SK-N-SH treated with all-trans-retinoic acid at 6 μM for 48 hours (cell line): ENCODE results near the gene OSBPL3.

Experiments used
- ATAC-seq: fragments of 200-7000 bp; cut with Tn5 transposase; 3 replicates; pipeline ENCODE4 v1.9.1; 2020; ENCODE audit warnings: mild to moderate bottlenecking, moderate library complexity
- ARNTL ChIP-seq: fragments of 450-650 bp; formaldehyde crosslinking; IDR thresholded peaks from 2 replicates; pipeline ENCODE4 v1.5.0; 2020; ENCODE audit warnings: low read depth, mild to moderate bottlenecking, moderate library complexity, borderline replicate concordance
- BACH2 ChIP-seq: fragments of 250-450 bp; sonication (Bioruptor Pico); IDR thresholded peaks from 2 replicates; pipeline ENCODE4 v1.9.0; 2021; ENCODE audit warnings: mild to moderate bottlenecking, borderline replicate concordance
- ESRRG ChIP-seq: fragments of 250-450 bp; sonication (Bioruptor Pico); IDR thresholded peaks from 2 replicates; pipeline ENCODE4 v1.6.1; 2021; ENCODE audit warnings: mild to moderate bottlenecking
- GLIS3 ChIP-seq: fragments of 250-450 bp; sonication (Bioruptor Pico); IDR thresholded peaks from 2 replicates; pipeline ENCODE4 v1.5.0; 2020; ENCODE audit warnings: mild to moderate bottlenecking, moderate library complexity
- ISL1 ChIP-seq: fragments of 250-450 bp; sonication (Bioruptor Pico); IDR thresholded peaks from 2 replicates; pipeline ENCODE4 v2.1.2; 2022; ENCODE audit warnings: mild to moderate bottlenecking, moderate library complexity
- OSR1 ChIP-seq: fragments of 250-450 bp; sonication (Bioruptor Pico); IDR thresholded peaks from 2 replicates; pipeline ENCODE4 v1.8.0; 2022; ENCODE audit warnings: moderate library complexity, mild to moderate bottlenecking, inconsistent platforms
- RARB ChIP-seq: fragments of 250-450 bp; sonication (Bioruptor Pico); IDR thresholded peaks from 2 replicates; pipeline ENCODE4 v1.8.0; 2021; ENCODE audit warnings: mild to moderate bottlenecking, moderate library complexity
- SNAI2 ChIP-seq: fragments of 250-450 bp; sonication (Bioruptor Pico); IDR thresholded peaks from 2 replicates; pipeline ENCODE4 v1.5.0; 2020; ENCODE audit warnings: mild to moderate bottlenecking, moderate library complexity
- TCF4 ChIP-seq: fragments of 250-450 bp; sonication (Bioruptor Pico); IDR thresholded peaks from 2 replicates; pipeline ENCODE4 v1.8.0; 2021; ENCODE audit warnings: mild to moderate bottlenecking, moderate library complexity, borderline replicate concordance
- TOX ChIP-seq: fragments of 250-450 bp; sonication (Bioruptor Pico); IDR thresholded peaks from 2 replicates; pipeline ENCODE4 v1.8.0; 2021; ENCODE audit warnings: mild to moderate bottlenecking, moderate library complexity, borderline replicate concordance
- ZC3H10 ChIP-seq: fragments of 250-450 bp; sonication (Bioruptor Pico); IDR thresholded peaks from 2 replicates; pipeline ENCODE4 v1.5.1; 2021; ENCODE audit warnings: mild to moderate bottlenecking, moderate library complexity
- ZFP3 ChIP-seq: fragments of 250-450 bp; sonication (Bioruptor Pico); IDR thresholded peaks from 2 replicates; pipeline ENCODE4 v1.5.0; 2020; ENCODE audit warnings: mild to moderate bottlenecking, moderate library complexity
- ZFP30 ChIP-seq: fragments of 450-650 bp; formaldehyde crosslinking; IDR thresholded peaks from 2 replicates; pipeline ENCODE4 v1.5.0; 2022; ENCODE audit warnings: mild to moderate bottlenecking, moderate library complexity
- ZNF565 ChIP-seq: fragments of 450-650 bp; formaldehyde crosslinking; conservative IDR thresholded peaks from 2 replicates; pipeline ENCODE4 v1.5.0; 2020; ENCODE audit warnings: low read depth, mild to moderate bottlenecking, moderate library complexity
- ZNF70 ChIP-seq: fragments of 450-650 bp; formaldehyde crosslinking; IDR thresholded peaks from 2 replicates; pipeline ENCODE4 v1.5.0; 2020; ENCODE audit warnings: mild to moderate bottlenecking, moderate library complexity
- ZNF8 ChIP-seq: fragments of 450-650 bp; formaldehyde crosslinking; IDR thresholded peaks from 2 replicates; pipeline ENCODE4 v1.5.0; 2020; ENCODE audit warnings: mild to moderate bottlenecking, moderate library complexity
- TF ChIP-seq, protein P1 (sequence below): fragments of 250-450 bp; sonication (Bioruptor Pico); IDR thresholded peaks from 2 replicates; pipeline ENCODE4 v1.5.0; 2020; ENCODE audit warnings: mild to moderate bottlenecking, moderate library complexity
- TF ChIP-seq, protein P2 (sequence below): fragments of 250-450 bp; sonication (Bioruptor Pico); IDR thresholded peaks from 2 replicates; pipeline ENCODE4 v1.5.1; 2020; ENCODE audit warnings: low read depth, mild to moderate bottlenecking, moderate library complexity
- TF ChIP-seq, protein P3 (sequence below): fragments of 250-450 bp; sonication (Bioruptor Pico); IDR thresholded peaks from 2 replicates; pipeline ENCODE4 v1.8.0; 2020; ENCODE audit warnings: mild to moderate bottlenecking, moderate library complexity, borderline replicate concordance
- TF ChIP-seq, protein P4 (sequence below): fragments of 250-450 bp; sonication (Bioruptor Pico); IDR thresholded peaks from 2 replicates; pipeline ENCODE4 v1.5.1; 2021; ENCODE audit warnings: mild to moderate bottlenecking, moderate library complexity
- TF ChIP-seq, protein P5 (sequence below): fragments of 250-450 bp; sonication (Bioruptor Pico); IDR thresholded peaks from 2 replicates; pipeline ENCODE4 v1.8.0; 2021; ENCODE audit warnings: low read depth, mild to moderate bottlenecking, moderate library complexity, borderline replicate concordance

OSBPL3 gene

DNA sequence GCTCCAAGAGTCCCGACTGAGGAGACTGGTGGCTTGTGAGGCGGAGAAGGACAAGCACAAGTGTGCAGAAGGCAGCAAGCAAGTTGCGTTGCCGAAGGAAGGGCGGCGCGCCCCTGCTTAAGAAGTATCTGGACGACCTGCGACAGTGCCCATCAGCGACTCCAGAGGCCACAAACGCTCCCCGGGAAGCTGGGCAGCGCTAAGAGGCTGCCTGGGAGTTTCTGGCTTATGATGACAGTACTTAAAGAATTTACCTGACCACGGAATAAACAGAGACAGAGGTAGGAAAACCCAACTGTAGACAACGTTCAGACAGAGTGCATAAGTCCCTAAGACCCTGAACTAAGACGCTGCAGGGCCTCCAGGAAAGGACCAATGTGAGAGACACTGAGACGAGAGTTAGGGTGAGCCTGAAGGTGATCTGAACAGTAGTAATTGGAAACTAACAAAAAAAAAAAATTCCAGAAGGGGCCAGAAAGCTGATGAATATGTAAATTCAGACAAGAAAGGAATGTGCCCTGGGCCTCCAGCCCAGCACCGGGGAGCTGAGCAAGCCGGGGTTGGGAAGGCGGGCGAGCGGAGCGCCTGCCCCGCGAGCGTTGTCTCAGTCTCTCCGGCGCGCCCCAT is 1.0 kb downstream of the OSBPL3 start (continued):
- TF ChIP-seq, protein P1, sequence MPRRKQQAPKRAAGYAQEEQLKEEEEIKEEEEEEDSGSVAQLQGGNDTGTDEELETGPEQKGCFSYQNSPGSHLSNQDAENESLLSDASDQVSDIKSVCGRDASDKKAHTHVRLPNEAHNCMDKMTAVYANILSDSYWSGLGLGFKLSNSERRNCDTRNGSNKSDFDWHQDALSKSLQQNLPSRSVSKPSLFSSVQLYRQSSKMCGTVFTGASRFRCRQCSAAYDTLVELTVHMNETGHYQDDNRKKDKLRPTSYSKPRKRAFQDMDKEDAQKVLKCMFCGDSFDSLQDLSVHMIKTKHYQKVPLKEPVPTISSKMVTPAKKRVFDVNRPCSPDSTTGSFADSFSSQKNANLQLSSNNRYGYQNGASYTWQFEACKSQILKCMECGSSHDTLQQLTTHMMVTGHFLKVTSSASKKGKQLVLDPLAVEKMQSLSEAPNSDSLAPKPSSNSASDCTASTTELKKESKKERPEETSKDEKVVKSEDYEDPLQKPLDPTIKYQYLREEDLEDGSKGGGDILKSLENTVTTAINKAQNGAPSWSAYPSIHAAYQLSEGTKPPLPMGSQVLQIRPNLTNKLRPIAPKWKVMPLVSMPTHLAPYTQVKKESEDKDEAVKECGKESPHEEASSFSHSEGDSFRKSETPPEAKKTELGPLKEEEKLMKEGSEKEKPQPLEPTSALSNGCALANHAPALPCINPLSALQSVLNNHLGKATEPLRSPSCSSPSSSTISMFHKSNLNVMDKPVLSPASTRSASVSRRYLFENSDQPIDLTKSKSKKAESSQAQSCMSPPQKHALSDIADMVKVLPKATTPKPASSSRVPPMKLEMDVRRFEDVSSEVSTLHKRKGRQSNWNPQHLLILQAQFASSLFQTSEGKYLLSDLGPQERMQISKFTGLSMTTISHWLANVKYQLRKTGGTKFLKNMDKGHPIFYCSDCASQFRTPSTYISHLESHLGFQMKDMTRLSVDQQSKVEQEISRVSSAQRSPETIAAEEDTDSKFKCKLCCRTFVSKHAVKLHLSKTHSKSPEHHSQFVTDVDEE = no peak
- no peak for TF ChIP-seq TCF4 (CRISPR knock-in tag)
- TF ChIP-seq, protein P2, sequence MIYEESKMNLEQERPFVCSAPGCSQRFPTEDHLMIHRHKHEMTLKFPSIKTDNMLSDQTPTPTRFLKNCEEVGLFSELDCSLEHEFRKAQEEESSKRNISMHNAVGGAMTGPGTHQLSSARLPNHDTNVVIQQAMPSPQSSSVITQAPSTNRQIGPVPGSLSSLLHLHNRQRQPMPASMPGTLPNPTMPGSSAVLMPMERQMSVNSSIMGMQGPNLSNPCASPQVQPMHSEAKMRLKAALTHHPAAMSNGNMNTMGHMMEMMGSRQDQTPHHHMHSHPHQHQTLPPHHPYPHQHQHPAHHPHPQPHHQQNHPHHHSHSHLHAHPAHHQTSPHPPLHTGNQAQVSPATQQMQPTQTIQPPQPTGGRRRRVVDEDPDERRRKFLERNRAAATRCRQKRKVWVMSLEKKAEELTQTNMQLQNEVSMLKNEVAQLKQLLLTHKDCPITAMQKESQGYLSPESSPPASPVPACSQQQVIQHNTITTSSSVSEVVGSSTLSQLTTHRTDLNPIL (CRISPR knock-in tag) = no peak
- TF ChIP-seq ZNF70 (CRISPR knock-in tag) = no peak

DNA sequence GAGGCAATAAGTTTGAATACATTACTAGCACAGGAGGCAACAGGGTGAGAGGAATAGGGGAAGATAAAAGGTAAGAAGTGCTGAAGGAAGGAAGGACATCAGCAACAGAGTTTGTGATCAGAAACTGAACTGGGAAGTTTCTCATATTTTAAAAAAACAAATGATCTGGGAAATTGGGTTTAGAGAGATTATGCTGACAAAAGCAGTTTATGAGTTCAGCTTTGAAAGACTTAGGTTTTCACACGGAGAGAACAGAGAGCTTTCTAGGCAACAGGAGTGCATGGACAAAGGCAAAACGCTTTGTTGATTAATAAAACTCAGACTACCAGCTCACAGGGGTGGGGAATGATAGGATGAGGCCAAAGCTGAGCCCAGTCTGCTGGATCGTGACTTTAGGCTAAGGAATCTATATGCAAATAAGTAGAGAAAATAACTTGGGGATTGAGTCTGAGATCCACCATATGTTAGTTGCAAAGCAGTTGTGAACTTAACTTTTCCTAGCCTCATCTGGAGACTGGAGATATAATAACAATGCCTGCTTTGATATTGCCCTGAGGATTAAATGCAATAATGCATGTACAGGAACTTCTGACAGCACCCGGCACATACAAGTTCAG is 4.2 kb downstream of the OSBPL3 start:
- TF ChIP-seq, protein P3, sequence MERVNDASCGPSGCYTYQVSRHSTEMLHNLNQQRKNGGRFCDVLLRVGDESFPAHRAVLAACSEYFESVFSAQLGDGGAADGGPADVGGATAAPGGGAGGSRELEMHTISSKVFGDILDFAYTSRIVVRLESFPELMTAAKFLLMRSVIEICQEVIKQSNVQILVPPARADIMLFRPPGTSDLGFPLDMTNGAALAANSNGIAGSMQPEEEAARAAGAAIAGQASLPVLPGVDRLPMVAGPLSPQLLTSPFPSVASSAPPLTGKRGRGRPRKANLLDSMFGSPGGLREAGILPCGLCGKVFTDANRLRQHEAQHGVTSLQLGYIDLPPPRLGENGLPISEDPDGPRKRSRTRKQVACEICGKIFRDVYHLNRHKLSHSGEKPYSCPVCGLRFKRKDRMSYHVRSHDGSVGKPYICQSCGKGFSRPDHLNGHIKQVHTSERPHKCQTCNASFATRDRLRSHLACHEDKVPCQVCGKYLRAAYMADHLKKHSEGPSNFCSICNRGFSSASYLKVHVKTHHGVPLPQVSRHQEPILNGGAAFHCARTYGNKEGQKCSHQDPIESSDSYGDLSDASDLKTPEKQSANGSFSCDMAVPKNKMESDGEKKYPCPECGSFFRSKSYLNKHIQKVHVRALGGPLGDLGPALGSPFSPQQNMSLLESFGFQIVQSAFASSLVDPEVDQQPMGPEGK = no peak
- no peak for TF ChIP-seq ZFP3 (CRISPR knock-in tag)
- no peak for TF ChIP-seq BACH2 (CRISPR knock-in tag)
- no peak for TF ChIP-seq TOX (CRISPR knock-in tag)
- no peak for TF ChIP-seq RARB (CRISPR knock-in tag)
- TF ChIP-seq, protein P2 (CRISPR knock-in tag) = no peak
- TF ChIP-seq, protein P4, sequence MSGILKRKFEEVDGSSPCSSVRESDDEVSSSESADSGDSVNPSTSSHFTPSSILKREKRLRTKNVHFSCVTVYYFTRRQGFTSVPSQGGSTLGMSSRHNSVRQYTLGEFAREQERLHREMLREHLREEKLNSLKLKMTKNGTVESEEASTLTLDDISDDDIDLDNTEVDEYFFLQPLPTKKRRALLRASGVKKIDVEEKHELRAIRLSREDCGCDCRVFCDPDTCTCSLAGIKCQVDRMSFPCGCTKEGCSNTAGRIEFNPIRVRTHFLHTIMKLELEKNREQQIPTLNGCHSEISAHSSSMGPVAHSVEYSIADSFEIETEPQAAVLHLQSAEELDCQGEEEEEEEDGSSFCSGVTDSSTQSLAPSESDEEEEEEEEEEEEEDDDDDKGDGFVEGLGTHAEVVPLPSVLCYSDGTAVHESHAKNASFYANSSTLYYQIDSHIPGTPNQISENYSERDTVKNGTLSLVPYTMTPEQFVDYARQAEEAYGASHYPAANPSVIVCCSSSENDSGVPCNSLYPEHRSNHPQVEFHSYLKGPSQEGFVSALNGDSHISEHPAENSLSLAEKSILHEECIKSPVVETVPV (CRISPR knock-in tag) = no peak
- no peak for TF ChIP-seq ZNF565 (CRISPR knock-in tag)
- TF ChIP-seq ISL1 = no peak
- no peak for TF ChIP-seq ZFP30 (CRISPR knock-in tag)
- no peak for TF ChIP-seq ARNTL
- TF ChIP-seq ZNF8 (CRISPR knock-in tag) = no peak
- TF ChIP-seq ESRRG (CRISPR knock-in tag) = no peak
- TF ChIP-seq GLIS3 = no peak
- TF ChIP-seq TCF4 (CRISPR knock-in tag) = no peak
- TF ChIP-seq, protein P5, sequence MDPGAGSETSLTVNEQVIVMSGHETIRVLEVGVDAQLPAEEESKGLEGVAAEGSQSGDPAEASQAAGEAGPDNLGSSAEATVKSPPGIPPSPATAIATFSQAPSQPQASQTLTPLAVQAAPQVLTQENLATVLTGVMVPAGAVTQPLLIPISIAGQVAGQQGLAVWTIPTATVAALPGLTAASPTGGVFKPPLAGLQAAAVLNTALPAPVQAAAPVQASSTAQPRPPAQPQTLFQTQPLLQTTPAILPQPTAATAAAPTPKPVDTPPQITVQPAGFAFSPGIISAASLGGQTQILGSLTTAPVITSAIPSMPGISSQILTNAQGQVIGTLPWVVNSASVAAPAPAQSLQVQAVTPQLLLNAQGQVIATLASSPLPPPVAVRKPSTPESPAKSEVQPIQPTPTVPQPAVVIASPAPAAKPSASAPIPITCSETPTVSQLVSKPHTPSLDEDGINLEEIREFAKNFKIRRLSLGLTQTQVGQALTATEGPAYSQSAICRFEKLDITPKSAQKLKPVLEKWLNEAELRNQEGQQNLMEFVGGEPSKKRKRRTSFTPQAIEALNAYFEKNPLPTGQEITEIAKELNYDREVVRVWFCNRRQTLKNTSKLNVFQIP = no peak
- TF ChIP-seq OSR1 (CRISPR knock-in tag) = no peak
- TF ChIP-seq SNAI2 (CRISPR knock-in tag) = no peak
- TF ChIP-seq ZC3H10 (CRISPR knock-in tag) = no peak
- ATAC-seq = no peak
